CD4-positive, alpha-beta T cell treated with Interleukin-10 for 1 hour (primary cell): Measurements from ENCODE around the gene DUSP7.

Source experiments
- DNase-seq: peaks from one replicate; pipeline ENCODE4 v3.0.0-alpha.2; 2020

The DUSP7 gene

GRCh38 chr3:52004906-52005395 lies 51.4 kb downstream of the DUSP7 start:
- DNase-seq = no peak

DNA sequence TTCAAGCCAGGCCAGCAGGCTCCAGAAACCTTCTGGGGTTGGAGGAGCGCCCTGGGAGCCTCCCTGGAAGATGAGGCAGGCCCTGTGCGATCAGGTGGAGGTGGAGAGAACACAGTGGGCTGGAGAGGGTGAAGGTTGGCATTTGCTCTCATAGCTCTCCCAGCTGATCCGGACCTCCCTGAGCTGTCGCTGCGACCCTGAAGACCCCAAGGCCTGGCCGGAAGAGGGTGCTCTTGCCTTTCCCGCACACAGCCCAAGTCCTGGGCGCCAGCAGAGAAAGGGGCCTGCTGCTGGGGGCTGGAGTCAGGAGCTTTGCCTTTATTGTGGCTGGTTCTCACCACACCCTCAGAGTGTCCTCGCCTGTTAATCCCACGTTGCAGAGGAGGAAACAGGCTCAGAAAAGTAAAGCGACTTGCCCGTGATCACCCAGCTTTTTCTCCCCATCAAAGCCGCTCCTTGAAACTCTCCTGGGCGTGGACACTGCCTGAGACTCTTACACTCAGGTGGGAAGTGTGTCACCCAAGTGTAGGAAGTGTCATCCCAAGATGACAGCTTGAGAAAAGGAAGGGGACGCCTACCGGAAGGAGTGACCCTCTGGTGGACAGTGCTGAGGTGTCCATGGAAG lies 52.1 kb downstream of the DUSP7 start:
- DNase-seq = no peak

DNA sequence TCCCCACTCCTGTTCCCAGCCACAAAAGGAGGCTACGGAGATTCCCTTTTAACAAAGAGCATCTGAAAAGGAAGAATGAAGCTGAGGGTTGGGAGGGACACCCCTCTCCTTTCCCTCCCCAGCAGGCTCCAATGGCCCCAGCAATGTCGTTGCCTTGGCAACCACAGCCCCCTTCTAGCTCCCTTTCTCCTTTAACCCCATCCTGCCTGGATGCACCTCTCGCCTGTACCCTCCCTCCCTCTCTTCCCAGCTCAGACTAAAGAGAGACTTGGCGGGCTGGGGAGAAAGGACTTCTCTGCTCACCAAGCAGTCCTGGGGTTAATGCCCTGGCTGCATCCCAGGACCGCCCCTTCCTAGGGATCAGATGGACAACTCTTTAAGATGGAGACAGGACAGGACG lies 53.6 kb downstream of the DUSP7 start:
- DNase-seq = no peak

GRCh38 chr3:52001443-52001974 lies 54.9 kb downstream of the DUSP7 start:
- peak; percentile 89 for DNase-seq

DNA sequence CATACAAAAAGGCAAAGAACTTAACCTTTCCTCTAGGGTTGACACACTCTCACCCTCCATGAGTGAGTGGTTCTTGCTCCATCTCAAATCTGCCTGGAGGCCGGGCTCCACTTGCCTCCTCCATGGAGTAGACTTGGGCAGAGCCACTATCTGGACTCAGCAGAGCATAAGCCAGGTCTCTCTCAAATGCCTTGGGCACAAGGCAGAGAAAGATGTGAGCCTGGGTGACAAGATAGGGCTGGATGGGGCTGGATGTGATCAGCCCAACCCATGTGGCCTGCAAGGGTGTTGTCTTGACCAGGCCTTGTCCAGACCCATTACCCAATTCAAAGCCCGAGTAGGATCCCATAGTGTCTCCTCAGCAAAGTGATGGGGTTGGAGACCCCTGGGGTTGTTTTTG lies 56.5 kb downstream of the DUSP7 start:
- no peak for DNase-seq
